Esophagus (tissue), 2 donors: ENCODE measurements around the gene PHF19. TPM values are rescaled to one million over a fixed set of nuclear protein-coding genes. Genes with fewer than 3 reads are reported as not detected.
A peak's percentile ranks its signal among the peaks of the same experiment; 100 is the strongest.

ENCODE experiments used
- H3K27ac ChIP-seq, 2 donors: one replicate each; pipeline ENCODE4 v1.5.1; 2013; ENCODE audit warnings: low read depth in 2 of 2, mild to moderate bottlenecking in 2 of 2, inconsistent platforms in 1 of 2, low read length in 1 of 2, moderate library complexity in 1 of 2
- H3K27me3 ChIP-seq, 2 donors: one replicate each; pipeline ENCODE4 v1.6.1; 2013; ENCODE audit warnings: low read length in 2 of 2, control low read depth in 1 of 2, mild to moderate bottlenecking in 1 of 2; ENCODE audit not compliant: insufficient read depth in 2 of 2, control insufficient read depth in 1 of 2
- H3K36me3 ChIP-seq, 2 donors: one replicate each; pipeline ENCODE4 v1.6.1; 2013; ENCODE audit warnings: low read length in 1 of 2; ENCODE audit not compliant: control insufficient read depth in 2 of 2, insufficient read depth in 2 of 2
- H3K4me1 ChIP-seq, 2 donors: one replicate each; pipeline ENCODE4 v1.6.1; 2013; ENCODE audit warnings: low read length in 1 of 2; ENCODE audit not compliant: control insufficient read depth in 2 of 2, insufficient read depth in 2 of 2
- H3K4me3 ChIP-seq, 2 donors: one replicate each; pipeline ENCODE4 v1.5.1; 2013; ENCODE audit warnings: low read length in 2 of 2, mild to moderate bottlenecking in 2 of 2, low read depth in 1 of 2, moderate library complexity in 1 of 2
- H3K9me3 ChIP-seq, 2 donors: one replicate each; pipeline ENCODE4 v1.6.1; 2013; ENCODE audit warnings: mild to moderate bottlenecking in 2 of 2, low read depth in 1 of 2, low read length in 1 of 2, moderate library complexity in 1 of 2; ENCODE audit not compliant: control insufficient read depth in 2 of 2, insufficient read depth in 1 of 2
- WGBS, 2 donors: extraction: QIAGEN DNeasy Blood & Tissue Kit; methylation state at CpG; one replicate each; pipeline ENCODE4 v1.1.7; 2013; 5-methylcytosine and 5-hydroxymethylcytosine counted together
- polyA plus RNA-seq, 2 donors: library from polyadenylated mRNA; stranded (reverse); fragments of 200-250 nt; gene quantifications; one replicate each; pipeline ENCODE4 v1.2.3, GENCODE V29; 2013
- donor health status: healthy with polysubstance abuse.
- donor health status: Bipolar disorder and iron deficiency.

Gene PHF19
- polyA plus RNA-seq, 2 donors: 22.3 to 28.8 TPM

DNA sequence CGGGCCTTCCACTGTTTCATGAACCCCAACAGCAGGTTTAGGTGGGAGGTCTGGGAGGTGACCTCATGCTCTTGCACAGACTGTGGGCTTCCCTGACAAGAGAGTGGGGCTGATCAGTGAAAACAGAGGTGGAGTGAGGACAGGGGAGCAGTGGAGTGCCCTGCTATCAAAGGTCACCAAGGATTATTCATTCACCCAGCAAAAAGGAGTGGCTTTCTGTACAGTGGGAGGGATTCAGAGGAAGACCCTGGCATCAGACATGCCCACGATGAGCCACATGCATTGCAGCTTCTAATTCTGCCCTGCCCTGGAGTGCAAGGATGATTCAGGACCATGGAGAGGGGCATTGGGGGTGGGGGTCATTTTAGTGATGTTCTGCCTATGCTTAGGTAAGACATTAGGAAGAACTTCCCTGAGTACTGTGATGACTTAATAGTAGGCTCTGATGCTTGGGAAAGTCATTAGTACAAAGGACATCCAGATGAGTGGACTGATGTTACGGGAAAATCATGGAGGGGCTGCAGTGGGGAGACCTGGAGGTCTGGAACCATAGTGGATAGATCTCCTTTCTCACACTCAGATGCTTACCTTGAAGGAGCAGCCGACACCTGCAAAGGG is 36.8 kb upstream of the PHF19 start:
- WGBS, 2 donors: 88% methylated on average over 4 of the region's 4 CpGs
- peaks cover 0 to 6% of the 10 kb centered on the region in 2 donors for H3K4me1 ChIP-seq
- H3K9me3 ChIP-seq: no peaks in the 10 kb centered on the region
- no peaks in the 10 kb centered on the region for H3K27me3 ChIP-seq
- peaks cover 3 to 5% of the 10 kb centered on the region in 2 donors for H3K36me3 ChIP-seq
- H3K4me3 ChIP-seq: no peak overlapping the region
- no peak overlapping the region for H3K27ac ChIP-seq

DNA sequence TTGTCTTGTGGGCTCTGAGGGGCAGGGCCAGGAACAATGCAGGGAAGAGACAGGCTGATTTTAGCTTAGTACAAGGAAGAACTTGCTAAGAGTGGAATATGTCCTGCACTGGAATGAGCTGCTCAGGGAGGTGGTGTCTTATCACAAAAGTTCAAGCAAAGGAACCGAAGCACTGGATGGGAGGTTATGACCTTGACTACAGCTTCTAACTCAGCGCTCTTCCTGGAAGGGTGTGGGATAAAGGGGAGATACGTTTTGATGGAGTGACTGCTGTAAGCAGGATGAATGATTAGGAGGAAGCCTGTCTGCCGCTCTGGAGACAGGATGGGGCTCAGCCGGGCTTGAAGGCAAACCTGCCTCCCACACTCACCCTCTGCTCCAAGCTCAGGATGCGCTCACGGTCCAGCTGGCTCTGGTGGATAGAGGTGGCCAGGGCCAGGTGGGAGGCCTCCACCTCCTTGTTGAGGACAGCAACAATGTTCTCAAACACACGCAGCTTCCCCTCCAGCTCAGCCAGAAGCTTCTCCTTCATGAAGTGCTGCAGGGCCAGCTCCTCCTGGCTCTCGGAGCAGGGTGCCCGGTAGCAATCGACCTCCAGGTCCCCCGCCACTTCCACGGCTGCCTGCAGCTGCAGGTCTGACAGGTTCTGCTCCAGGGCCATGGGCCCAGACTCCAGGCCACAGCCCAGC is 36.1 kb upstream of the PHF19 start:
- Histone ChIP-seq H3K36me3 (peaks cover 3 to 5% of the 10 kb centered on the region in 2 donors), H3K9me3 (no peaks in the 10 kb centered on the region), H3K4me1 (peaks cover 0 to 6% of the 10 kb centered on the region in 2 donors), H3K27me3 (no peaks in the 10 kb centered on the region), H3K4me3 (no peak overlapping the region), H3K27ac (no peak overlapping the region)
- WGBS, 2 donors: 90 to 91% methylated on average over 13 of the region's 13 CpGs

DNA sequence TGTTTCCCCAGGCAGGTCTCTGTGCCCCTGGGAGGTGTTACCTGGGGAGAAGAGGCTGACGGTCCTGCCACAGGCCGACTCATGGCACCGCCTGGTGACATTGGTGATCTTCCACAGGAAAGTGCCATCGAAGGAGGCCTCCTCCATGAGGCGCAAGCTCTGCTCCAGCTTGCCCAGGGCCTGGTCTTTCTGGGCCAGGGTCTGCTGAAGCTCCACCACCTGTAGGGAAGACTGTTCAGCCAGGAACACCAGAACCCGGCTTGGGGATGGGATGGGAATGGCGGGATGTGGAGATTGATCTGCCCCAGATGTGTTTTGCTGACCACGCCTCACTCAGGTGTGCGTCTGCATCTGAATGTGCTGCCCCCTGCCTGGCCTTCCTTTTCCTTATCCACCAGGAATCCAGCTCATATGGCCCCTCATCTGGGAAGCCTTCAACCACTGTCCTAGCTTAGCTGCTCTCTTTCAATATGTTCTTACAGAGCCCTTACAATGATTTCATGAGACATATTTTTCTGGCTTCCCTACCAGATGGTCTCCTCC is 34.4 kb upstream of the PHF19 start:
- no peak overlapping the region for H3K4me3 ChIP-seq
- H3K27ac ChIP-seq: no peak overlapping the region
- H3K9me3 ChIP-seq: no peaks in the 10 kb centered on the region
- WGBS, 2 donors: 90 to 93% methylated on average over 9 of the region's 9 CpGs
- peaks cover 0 to 6% of the 10 kb centered on the region in 2 donors for H3K4me1 ChIP-seq
- no peaks in the 10 kb centered on the region for H3K27me3 ChIP-seq
- H3K36me3 ChIP-seq: peaks cover 3 to 5% of the 10 kb centered on the region in 2 donors

DNA sequence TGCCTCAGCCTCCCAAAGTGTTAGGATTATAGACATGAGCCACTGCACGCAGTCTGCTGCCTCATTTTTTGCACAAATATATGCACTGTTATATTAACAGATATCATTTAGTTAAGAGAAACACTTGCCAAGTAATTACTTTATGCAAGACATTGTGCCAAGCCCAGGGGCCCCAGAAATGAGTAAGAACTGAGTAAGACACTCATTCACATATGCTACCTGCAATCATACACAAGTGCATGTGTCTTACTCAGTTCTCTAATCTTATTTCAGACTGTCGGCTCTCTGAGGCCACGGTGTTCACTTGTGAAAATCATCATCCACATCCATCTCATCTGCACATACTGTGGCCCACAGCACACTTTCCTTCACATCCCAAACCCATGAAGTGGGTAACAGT is 33.7 kb upstream of the PHF19 start:
- Histone ChIP-seq H3K4me1 (peaks cover 0 to 6% of the 10 kb centered on the region in 2 donors), H3K27me3 (no peaks in the 10 kb centered on the region), H3K27ac (no peak overlapping the region), H3K4me3 (no peak overlapping the region), H3K36me3 (peaks cover 3 to 5% of the 10 kb centered on the region in 2 donors), H3K9me3 (no peaks in the 10 kb centered on the region)
- WGBS, 2 donors: 61 to 73% methylated on average over 3 of the region's 3 CpGs

DNA sequence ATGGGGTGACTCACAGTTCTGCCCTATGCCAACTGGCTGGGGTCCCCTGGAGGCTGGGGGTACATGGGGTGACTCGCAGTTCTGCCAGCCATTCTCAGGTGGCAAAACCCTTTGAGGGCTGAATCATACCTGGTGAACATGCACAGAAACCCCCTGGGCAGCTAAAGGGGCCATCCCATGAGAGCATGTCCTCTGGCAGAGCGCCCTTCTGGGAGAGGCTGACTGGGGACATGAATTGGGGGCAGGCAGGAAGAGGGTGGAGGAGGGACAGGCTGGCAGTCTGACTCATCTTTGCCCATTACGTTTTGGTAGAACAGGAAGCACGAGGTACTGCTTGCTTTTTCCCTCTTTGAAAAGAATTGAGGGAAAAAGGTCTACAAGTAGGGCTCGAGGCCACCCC is 32.9 kb upstream of the PHF19 start:
- Histone ChIP-seq H3K27ac (no peak overlapping the region), H3K4me3 (no peak overlapping the region), H3K9me3 (no peaks in the 10 kb centered on the region), H3K36me3 (peaks cover 3 to 7% of the 10 kb centered on the region in 2 donors), H3K27me3 (no peaks in the 10 kb centered on the region), H3K4me1 (peaks cover 0 to 9% of the 10 kb centered on the region in 2 donors)
- WGBS, 2 donors: 50 to 55% methylated on average over 5 of the region's 5 CpGs

DNA sequence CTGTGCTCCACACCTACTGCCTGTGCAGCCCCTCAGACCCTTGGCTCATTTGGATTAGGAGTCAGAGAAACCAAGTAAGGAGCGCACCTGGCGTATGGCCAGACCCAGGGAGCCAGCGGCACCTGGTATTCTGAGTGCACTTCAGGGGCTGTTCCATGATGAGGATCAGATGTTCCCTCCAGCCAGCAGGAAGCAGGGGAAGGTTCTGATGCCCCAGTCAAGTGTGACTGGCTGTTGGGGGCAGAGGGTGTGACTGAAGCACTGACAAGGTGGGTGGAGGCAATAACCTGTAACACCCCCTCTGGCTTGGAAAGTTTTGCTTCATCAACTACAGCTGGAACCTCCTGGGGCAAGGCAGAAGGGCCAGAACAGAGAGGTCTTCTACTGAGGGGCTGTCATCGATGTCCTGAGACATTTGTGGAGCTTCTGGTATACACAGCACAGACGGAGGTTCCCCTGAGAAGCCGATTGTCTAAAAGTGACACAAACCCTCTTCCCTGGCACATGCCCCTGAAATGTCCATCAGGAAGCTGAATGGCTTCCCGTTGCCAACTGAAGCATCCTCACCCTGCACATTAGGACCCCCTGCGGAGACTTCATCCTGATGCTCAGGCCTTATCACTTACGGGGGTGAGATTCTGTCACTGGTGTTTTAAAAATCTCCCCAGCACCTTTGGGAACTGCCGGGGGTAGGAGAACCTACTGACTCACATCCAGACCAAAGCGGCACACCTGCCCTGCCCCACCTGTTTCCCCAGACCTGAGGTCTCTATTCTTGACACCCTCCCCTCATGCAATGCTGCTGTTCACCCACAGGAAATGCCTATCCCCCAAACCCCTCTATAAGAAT is 28.6 kb upstream of the PHF19 start:
- Histone ChIP-seq H3K36me3 (peaks cover 0 to 7% of the 10 kb centered on the region in 2 donors), H3K4me1 (peaks cover 0 to 12% of the 10 kb centered on the region in 2 donors), H3K9me3 (no peaks in the 10 kb centered on the region), H3K4me3 (no peak overlapping the region), H3K27me3 (no peaks in the 10 kb centered on the region), H3K27ac (no peak overlapping the region)
- 85 to 86% methylated on average over 11 of the region's 11 CpGs for WGBS, 2 donors

- Histone ChIP-seq H3K4me3 (no peak overlapping the region), H3K27ac (peak overlapping the region in 1 of 2 donors; percentile 15), H3K9me3 (no peaks in the 10 kb centered on the region), H3K4me1 (peaks cover 0 to 8% of the 10 kb centered on the region in 2 donors), H3K27me3 (no peaks in the 10 kb centered on the region), H3K36me3 (peaks cover 0 to 7% of the 10 kb centered on the region in 2 donors)
- 92 to 93% methylated on average over 11 of the region's 11 CpGs for WGBS, 2 donors
Measured at GRCh38 chr9:120904978-120905301, 28.0 kb upstream of the PHF19 start.

DNA sequence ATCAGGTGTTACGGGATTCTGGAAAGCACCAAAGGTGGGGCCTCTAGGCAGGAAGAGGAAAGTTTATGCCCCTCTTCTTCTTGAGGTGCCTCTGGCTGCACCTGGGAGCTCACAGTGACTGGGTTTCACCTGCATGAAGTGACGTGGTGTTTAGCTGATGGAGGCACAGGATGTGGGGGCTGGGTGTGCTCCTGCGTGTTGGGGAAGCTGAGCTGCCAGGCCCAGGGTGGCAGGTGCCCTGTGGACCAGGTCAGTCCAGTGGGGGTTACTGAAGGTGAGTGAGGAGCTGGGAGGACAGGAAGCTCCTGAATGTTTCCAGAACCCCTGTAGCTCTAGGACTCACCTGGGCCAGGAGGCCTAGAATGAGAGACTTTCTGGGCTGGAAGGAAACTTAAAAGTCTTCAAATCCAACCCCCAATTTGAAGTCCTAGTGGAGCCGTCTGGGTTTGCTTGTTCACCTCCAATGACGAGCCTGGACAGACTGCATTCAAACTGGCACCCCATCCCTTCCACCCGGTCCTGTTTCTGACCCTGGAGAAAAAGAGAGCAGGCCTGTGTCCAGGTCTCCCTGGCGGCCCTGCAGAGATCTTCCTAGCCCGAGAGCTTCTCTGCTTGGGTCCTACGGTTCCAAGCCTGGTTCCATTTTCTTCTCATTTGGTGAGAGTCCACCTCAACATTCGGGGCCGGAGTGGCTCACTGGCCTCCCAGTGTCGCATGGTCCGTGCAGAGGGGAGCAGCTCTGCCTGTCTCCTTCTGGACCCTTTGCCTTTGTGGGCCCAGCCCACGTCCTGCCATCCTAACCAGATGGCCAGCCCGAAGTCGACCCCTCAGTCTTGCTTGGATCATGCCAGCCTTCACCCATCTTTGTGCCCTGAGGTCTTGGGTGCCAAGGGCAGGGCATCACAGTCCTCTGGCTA is 27.3 kb upstream of the PHF19 start:
- Histone ChIP-seq H3K27ac (peak overlapping the region; percentile 15 to 37), H3K36me3 (peaks cover 0 to 7% of the 10 kb centered on the region in 2 donors), H3K4me3 (no peak overlapping the region), H3K4me1 (peaks cover 0 to 6% of the 10 kb centered on the region in 2 donors), H3K9me3 (no peaks in the 10 kb centered on the region), H3K27me3 (no peaks in the 10 kb centered on the region)
- WGBS, 2 donors: 83 to 87% methylated on average over 16 of the region's 16 CpGs
